ENCODE results near the gene EMC10. TPM values are rescaled to one million over a fixed set of nuclear protein-coding genes. Genes with fewer than 3 reads are reported as not detected.

Gene EMC10
- total and polyA plus RNA-seq, 10 of the 15 experiments (the other 5 are each of a cell fraction or from before 2014, with no cell fraction given), result 2.5 to 77.3 (median 20.3) TPM

DNA sequence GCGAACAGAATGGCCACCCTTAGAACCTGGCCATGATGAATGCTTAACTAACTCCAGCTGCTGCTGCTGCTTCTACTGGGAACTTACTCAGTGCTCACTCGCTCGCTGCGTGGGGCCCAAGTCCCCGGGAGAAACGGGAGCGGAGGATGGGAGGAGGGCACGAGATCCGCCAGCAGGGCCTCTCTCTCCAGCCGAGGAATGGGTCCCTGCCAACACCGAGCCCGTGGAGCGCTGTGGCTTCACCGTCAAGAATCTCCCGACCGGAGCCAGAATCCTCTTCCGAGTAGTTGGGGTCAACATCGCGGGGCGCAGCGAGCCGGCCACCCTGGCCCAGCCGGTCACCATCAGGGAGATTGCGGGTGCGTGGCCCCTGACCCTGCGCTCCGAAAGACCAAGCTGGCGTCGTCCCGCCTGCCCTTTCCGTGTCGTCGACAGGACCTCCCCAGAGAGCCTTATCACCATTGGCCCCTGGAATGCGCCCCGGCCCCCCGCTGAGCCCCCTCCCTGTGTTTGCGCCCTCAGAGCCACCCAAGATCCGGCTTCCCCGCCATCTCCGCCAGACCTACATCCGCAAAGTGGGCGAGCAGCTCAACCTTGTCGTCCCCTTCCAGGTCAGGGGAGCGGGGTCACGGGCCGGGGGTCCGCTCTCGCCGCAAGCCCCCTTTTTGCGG lies 17.8 kb upstream of the EMC10 start:
- H2AFZ ChIP-seq (ENCODE audit: control insufficient read depth, low read depth, low read length), result no peak overlapping the region
- no peaks in the 10 kb centered on the region for H3K36me3 ChIP-seq (ENCODE audit: control insufficient read depth in 2 of 2, insufficient read depth in 2 of 2, low read length in 1 of 2)
- H3K9ac ChIP-seq (ENCODE audit: control insufficient read depth, insufficient read depth, low read length), result no peak overlapping the region
- H3K4me2 ChIP-seq (ENCODE audit: control insufficient read depth, insufficient read depth), result no peak overlapping the region
- H3K27ac ChIP-seq (ENCODE audit: control insufficient read depth, insufficient read depth), result no peak overlapping the region
- SMC1A ChIA-PET (ENCODE audit: uncharacterized antibody, unreplicated experiment), result interaction anchor here (1.2 kb wide), 1 partner anchor 90 kb away, joined by 4 read pairs; no protein-coding TSS in a partner anchor
- intact Hi-C loops (cut with micrococcal nuclease; ENCODE audit: unreplicated experiment), result no loop called here
- RAD21 ChIA-PET (ENCODE audit: unreplicated experiment), result no interaction called here
- ATAC-seq (no peak), DNase-seq (ENCODE audit: low read depth, low spot score) (no peak), FAIRE-seq (no peak)
- H3K27me3 ChIP-seq (replicated peaks in 1 of 2; ENCODE audit: control insufficient read depth in 2 of 2, insufficient read depth in 2 of 2, low read length in 1 of 2), result no peaks in the 10 kb centered on the region
- H4K20me1 ChIP-seq (ENCODE audit: control insufficient read depth, insufficient read depth), result no peaks in the 10 kb centered on the region
- 74% methylated on average over 34 of the region's 50 CpGs for WGBS (ENCODE audit: insufficient coverage, insufficient replicate concordance, low lambda C conversion rate, missing lambda C conversion rate)
- CTCF ChIA-PET, result no interaction called here
- TF ChIP-seq, protein P1, sequence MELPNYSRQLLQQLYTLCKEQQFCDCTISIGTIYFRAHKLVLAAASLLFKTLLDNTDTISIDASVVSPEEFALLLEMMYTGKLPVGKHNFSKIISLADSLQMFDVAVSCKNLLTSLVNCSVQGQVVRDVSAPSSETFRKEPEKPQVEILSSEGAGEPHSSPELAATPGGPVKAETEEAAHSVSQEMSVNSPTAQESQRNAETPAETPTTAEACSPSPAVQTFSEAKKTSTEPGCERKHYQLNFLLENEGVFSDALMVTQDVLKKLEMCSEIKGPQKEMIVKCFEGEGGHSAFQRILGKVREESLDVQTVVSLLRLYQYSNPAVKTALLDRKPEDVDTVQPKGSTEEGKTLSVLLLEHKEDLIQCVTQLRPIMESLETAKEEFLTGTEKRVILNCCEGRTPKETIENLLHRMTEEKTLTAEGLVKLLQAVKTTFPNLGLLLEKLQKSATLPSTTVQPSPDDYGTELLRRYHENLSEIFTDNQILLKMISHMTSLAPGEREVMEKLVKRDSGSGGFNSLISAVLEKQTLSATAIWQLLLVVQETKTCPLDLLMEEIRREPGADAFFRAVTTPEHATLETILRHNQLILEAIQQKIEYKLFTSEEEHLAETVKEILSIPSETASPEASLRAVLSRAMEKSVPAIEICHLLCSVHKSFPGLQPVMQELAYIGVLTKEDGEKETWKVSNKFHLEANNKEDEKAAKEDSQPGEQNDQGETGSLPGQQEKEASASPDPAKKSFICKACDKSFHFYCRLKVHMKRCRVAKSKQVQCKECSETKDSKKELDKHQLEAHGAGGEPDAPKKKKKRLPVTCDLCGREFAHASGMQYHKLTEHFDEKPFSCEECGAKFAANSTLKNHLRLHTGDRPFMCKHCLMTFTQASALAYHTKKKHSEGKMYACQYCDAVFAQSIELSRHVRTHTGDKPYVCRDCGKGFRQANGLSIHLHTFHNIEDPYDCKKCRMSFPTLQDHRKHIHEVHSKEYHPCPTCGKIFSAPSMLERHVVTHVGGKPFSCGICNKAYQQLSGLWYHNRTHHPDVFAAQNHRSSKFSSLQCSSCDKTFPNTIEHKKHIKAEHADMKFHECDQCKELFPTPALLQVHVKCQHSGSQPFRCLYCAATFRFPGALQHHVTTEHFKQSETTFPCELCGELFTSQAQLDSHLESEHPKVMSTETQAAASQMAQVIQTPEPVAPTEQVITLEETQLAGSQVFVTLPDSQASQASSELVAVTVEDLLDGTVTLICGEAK (IDR thresholded peaks at IDR 0.05; ENCODE audit: borderline replicate concordance), result no peak
- TF ChIP-seq NRF1 (conservative IDR thresholded peaks at IDR 0.05; ENCODE audit: low read depth, low read length), result no peak
- no peak for TF ChIP-seq SMARCA5 (IDR thresholded peaks at IDR 0.05)
- TF ChIP-seq NFXL1 (IDR thresholded peaks at IDR 0.05; ENCODE audit: borderline replicate concordance), result no peak
- no peak for TF ChIP-seq POLR2AphosphoS2 (IDR thresholded peaks at IDR 0.05; ENCODE audit: low read depth, low read length)
- TF ChIP-seq IRF4 (IDR thresholded peaks at IDR 0.05; ENCODE audit: low read depth, low read length), result no peak
- TF ChIP-seq CEBPZ (IDR thresholded peaks at IDR 0.05; ENCODE audit: low read depth, low read length), result no peak
- no peak for TF ChIP-seq CBFB (IDR thresholded peaks at IDR 0.05; ENCODE audit: low read depth)
- no peak for TF ChIP-seq TARDBP (IDR thresholded peaks at IDR 0.05; ENCODE audit: borderline replicate concordance)
- TF ChIP-seq, protein P2, sequence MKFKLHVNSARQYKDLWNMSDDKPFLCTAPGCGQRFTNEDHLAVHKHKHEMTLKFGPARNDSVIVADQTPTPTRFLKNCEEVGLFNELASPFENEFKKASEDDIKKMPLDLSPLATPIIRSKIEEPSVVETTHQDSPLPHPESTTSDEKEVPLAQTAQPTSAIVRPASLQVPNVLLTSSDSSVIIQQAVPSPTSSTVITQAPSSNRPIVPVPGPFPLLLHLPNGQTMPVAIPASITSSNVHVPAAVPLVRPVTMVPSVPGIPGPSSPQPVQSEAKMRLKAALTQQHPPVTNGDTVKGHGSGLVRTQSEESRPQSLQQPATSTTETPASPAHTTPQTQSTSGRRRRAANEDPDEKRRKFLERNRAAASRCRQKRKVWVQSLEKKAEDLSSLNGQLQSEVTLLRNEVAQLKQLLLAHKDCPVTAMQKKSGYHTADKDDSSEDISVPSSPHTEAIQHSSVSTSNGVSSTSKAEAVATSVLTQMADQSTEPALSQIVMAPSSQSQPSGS (IDR thresholded peaks at IDR 0.05; ENCODE audit: low read length), result no peak
- no peak for TF ChIP-seq CHD1 (IDR thresholded peaks at IDR 0.05; ENCODE audit: low read depth, low read length)
- no peak for TF ChIP-seq JUNB (IDR thresholded peaks at IDR 0.05)
- TF ChIP-seq CEBPB (IDR thresholded peaks at IDR 0.05; ENCODE audit: borderline replicate concordance in 1 of 2, low read depth in 2 of 2, low read length in 2 of 2), result no peak
- no peak for TF ChIP-seq ESRRA (IDR thresholded peaks at IDR 0.05; ENCODE audit: low read length)
- TF ChIP-seq POLR2A (IDR thresholded peaks at IDR 0.05; ENCODE audit: low read depth, low read length), result no peak
- no peak for TF ChIP-seq ETV6 (conservative IDR thresholded peaks at IDR 0.05 in 1 of 2, IDR thresholded peaks at IDR 0.05 in 1 of 2; ENCODE audit: borderline replicate concordance in 1 of 2, low read depth in 1 of 2)
- peaks cover 20% of the 10 kb centered on the region for H3K4me1 ChIP-seq (ENCODE audit: control insufficient read depth, insufficient read depth, low read length)
- POLR2A ChIA-PET, result no interaction called here
- H3K9me3 ChIP-seq (replicated peaks; ENCODE audit: control insufficient read depth, insufficient read depth, low read length), result no peaks in the 10 kb centered on the region
- H3K4me3 ChIP-seq, result no peak overlapping the region
- in situ Hi-C loops (cut with MboI), result no loop called here
- H3K79me2 ChIP-seq (ENCODE audit: control insufficient read depth, insufficient read depth, low read length), result no peaks in the 10 kb centered on the region
- no TSS peak for BruUV-seq (replicated peaks)
